ENCODE results near the gene CACNA1G.
A peak's percentile ranks its signal among the peaks of the same experiment; 100 is the strongest.

The CACNA1G gene

DNA sequence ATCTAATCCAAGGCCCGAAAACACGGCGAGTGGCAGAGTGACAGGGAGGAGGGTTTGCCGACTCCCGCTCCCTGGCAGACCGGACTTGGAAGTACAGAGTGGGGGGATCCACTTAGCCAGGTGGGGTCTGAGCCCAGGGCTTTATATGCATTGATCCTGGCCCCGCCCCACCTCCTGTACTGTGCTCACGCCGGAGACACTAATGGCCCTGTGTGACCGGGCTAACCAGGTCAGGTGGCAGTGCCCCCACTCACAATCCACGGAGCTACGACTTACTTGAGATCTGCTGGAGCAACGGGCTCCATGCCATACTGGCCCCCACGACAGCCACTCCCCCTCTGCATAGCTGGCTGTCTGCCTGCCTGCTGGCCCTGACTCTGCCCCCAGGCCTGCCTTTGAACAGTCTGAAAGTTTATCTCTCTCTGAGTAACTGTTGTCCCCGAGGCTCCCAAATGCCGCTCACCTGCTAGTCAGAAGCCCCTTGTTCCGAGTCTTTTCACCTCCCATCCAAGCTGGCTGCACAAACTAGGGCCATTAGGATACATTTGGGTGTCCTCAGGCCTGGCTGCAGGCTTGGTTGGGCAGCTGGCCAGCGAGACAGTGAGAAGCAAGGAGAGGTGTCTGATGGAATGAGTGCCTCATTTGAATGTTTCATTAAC lies 28.0 kb downstream of the CACNA1G start:
- no peak for DNase-seq (ENCODE audit: low read depth)

DNA sequence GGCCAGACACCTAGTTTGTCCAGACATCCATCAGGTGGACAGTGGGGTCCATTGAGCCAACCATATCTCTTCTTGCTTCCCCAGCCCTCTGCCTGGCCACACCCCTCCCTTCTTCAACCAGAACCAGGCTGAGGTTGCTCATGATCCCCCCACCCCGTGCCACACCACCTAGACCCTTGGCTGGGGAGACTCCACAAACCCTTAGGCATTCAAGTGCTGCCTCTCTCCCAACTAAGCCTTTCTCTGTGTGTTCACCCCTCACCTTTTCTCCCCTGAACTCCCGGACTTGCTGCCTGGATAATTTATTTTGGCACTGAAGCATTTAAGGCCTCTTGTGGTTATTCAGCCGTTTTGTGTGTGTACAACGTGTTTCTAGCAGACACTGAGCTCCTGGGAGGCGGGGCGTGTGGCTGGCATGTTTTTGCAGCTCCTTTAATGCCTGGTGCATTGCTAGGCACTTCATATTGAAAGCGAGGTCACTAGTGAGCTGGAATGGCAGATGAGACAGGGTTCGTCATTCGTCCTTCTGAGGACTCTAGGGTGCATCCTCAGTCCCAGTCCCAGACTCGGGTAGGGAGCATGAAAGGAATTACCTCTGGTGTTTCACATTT lies 28.7 kb downstream of the CACNA1G start:
- DNase-seq (ENCODE audit: low read depth), result peak; percentile 16

DNA sequence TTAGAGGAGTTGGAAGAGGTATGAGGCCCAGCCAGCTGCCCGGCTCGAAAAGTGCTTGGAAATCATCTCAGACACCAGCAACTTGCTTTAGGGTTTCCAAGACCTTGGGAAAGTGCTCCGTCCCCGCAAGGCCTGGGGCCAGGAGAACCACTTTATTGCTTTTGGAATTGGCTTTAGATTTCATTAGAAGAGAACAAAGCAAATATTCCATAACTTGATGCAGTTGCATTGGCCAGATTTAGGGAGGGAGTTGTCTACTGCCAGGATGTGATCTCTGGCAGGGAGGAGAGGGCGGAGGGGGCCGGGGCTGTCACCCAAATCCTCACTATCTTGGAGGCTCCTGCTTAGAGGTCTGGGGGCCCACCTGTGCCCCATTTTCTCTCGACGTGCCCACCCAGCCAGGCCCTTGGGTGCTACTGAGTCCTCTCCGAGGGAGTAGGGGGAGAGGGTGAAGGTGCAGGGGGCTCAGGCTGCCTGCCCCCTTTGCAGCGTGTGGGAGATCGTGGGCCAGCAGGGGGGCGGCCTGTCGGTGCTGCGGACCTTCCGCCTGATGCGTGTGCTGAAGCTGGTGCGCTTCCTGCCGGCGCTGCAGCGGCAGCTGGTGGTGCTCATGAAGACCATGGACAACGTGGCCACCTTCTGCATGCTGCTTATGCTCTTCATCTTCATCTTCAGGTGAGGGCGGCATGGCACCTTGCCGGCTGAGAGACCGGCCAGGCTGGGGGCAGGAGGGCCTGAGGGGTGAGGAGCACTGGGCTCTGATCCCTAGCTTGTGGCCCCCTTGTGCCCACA lies 30.6 kb downstream of the CACNA1G start:
- DNase-seq (ENCODE audit: low read depth), result no peak

DNA sequence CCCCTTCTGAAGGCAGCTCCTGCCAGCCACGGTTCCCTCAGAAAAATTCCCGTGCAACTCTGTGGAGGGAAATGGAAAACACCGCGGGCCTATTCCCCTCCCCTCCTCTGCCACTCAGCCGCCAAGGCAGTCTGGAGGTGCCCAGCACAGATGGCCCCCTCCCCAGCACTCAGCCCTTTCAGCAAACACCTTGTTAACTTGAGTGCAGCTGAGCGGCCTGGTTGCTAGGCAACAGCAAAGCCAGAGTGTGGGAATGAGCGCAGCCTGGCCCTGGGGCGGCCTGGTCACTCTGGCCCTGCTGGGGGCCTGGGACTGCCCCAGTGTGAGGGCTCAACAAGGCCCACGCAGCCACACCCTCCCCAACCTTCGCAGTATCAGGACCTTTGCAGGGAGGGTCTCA lies 32.8 kb downstream of the CACNA1G start:
- DNase-seq (ENCODE audit: low read depth), result no peak

DNA sequence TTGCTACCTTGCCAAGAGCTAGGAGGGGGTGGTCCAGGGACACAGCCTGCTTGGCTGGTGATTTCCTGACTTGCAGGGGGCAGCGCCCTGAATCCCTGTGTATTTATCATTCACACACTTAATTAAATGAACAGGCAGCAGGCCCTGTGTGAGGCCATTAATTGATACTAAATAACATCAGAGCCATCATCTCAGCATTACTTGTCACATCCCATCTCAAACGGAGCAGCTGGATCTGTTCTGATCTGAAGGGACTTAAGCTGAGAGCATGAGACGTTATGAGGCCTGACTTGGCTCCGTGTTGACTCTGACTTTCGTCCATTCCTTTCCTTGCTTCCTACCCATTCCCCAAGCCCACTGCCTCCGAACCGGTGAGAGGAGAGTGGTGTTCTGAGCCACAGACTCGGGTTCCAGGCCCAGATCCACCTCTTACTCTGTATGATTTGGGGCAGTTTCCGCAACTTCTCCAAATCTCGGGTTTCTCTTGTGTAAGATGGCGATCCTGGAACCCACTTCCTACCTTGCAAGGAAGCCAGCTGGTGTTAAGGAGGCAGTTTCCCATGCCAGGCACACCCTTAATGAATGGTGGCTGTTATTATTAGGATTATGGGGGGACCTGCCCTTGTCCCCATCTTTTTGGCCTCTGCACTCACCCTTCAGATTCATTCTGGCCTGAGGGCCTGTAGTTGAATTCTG lies 33.8 kb downstream of the CACNA1G start:
- DNase-seq (ENCODE audit: low read depth), result no peak

DNA sequence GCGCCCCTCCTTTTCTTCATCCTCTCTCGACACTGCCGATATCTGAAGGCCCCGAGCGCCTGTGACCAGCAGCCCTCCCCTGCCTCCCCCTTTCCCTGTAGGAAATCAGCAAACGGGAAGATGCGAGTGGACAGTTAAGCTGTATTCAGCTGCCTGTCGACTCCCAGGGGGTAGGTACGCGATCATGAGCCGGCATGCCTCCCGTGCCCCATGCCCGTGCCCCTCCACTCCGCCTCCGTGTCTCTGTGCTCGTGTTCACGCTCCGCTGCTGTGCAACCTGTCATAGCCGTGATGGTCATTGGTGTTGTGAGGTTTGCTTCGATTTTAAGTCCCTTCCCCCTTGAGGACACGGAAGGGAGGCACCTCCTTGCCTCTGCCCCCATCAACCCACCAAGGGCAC lies 34.4 kb downstream of the CACNA1G start:
- DNase-seq (ENCODE audit: low read depth), result no peak

DNA sequence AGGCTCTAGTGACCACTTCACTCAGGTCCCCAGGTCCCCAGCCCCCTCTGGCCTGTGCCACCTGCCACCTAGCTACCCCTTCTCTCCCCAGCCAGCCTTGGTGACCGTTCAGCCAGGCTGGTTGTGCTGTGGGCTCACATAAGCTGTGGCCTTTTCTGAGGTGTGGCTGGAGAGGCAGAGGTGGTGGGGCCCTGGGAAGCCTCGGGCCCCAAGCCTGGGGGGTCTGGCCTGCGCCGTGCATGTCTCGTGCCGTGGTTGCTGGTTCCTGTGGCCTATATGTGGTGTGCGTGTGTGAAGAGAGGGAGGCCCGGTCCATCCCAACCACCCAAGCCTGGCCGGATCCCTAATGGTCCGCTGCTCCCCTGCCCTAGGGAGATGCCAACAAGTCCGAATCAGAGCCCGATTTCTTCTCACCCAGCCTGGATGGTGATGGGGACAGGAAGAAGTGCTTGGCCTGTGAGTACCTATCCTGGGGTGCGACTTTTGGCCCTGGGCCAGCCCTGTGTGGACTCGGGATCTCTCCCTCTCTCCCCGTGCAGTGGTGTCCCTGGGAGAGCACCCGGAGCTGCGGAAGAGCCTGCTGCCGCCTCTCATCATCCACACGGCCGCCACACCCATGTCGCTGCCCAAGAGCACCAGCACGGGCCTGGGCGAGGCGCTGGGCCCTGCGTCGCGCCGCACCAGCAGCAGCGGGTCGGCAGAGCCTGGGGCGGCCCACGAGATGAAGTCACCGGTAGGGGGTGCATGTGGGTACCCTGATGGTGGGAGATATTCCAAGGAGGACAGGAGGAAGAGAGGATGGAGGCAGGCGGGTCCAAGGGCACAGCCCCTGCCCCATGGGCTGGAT lies 35.9 kb downstream of the CACNA1G start:
- DNase-seq (ENCODE audit: low read depth), result no peak

DNA sequence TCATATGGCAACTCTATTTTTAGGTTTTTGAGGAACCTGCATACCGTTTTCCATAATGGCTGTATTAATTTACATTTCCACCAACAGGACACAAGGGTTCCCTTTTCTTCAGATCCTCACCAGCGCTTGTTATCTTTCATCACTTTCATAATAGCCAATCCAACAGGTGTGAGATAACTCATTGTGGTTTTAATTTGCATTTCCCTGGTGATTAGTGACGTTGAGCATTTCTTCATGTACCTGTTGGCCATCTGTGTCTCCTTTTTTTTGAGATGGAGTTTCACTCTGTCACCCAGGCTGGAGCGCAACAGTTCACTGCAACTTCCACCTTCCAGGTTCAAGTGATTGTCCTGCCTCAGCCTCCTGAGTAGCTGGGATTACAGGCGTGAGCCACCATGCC lies 38.0 kb downstream of the CACNA1G start:
- no peak for DNase-seq (ENCODE audit: low read depth)

DNA sequence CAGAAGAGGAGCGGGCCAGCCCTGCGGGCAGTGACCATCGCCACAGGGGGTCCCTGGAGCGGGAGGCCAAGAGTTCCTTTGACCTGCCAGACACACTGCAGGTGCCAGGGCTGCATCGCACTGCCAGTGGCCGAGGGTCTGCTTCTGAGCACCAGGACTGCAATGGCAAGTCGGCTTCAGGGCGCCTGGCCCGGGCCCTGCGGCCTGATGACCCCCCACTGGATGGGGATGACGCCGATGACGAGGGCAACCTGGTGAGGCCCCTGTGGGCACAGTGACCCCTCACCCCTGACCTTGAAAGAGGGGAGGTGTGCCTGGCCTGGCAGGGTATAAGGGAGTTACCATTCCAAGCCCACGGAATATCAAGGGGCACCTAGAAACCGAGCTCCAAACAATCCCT lies 39.1 kb downstream of the CACNA1G start:
- DNase-seq (ENCODE audit: low read depth), result no peak

DNA sequence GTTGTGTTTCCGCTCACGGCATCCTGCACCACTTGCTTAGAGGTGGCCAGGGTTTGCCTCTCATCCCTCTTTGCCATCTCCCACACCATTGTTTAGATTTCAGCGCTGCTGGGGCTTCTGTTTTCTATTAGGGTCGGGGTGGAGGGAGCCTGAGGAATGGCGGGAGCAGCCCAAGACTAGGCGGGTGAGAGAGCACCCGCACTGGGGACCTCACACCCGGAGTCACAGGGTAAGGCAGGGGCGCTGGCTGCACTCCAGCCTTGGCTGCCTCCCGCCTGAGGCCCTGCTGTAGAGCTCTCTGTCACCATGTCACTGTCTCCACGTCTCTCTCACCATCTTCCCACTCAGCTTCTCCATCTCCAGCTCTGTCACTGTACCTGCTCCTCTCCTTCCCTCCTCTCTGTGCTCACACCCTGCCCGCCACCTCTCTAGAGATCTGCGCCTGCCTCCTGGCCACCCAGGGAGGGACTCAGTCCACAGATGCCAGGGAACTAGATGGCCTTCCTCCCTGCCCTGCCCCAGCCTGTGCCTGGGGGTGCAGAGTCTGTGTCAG lies 41.4 kb downstream of the CACNA1G start:
- no peak for DNase-seq (ENCODE audit: low read depth)

DNA sequence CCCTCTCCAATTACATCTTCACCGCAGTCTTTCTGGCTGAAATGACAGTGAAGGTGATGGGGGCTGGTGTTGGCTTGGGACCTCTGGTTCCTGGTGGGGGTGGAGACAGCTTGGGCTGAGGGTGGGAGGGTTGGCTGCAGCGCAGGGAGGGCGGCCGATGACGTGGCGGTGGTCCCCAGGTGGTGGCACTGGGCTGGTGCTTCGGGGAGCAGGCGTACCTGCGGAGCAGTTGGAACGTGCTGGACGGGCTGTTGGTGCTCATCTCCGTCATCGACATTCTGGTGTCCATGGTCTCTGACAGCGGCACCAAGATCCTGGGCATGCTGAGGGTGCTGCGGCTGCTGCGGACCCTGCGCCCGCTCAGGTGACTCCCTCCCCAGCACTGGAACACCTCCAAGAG lies 42.3 kb downstream of the CACNA1G start:
- DNase-seq (ENCODE audit: low read depth), result no peak

DNA sequence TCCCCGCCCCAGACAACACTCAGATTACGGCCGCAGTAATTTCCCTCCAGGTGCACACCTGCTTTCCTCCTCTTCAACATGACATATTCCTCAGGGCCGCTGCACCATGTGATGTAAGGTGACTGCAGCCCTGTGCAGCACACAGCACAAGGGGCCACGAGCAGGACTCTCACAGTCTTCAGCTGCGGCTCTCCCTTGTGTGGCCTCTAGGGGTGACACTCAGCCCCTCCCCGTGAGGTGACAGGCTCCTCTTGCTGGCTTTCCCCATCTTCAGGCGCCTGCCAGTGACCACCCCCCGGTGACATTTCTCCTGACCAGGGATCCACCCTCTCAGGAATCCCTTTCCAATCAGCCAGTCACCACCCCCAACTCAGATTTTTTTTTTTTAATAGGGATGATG lies 42.8 kb downstream of the CACNA1G start:
- DNase-seq (ENCODE audit: low read depth), result no peak

DNA sequence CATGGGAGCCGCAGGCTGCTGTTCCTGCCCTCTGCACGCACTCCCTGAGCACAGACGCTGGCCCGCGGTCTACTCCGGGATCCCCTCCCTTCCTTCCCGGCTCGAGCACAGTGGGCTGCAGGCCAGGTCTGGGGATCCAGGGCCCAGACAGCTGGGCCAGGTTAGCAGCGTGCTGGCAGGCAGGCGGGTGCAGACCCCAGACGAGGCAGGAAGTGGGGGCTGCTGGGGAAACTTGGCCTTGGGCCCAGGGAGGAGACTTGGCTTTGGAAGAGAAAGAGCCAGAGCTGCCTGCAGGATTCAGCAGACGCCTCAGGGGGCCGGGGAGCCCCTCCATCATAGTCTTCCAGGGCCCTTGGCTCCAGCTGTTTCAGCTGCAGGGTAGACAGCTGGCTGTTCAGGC lies 44.0 kb downstream of the CACNA1G start:
- DNase-seq (ENCODE audit: low read depth), result no peak

DNA sequence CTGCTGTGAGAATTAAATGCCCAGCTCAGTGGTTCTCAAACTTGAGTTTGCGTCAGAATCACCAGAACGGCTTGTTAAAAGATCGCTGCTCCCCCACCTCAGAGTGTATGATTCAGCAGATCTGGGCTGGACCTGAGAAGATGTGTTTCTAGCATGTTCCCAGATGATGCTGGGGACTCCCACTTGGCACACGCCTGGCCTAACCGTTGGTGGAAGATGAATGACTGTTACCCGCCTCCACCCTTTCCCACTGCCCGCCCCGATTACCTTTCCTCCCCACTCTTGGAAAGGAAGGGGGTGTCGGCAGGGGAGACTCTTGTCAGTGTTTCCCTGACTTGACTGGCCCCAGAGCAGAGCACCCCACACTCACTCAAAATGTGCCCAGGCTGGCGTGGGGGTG lies 44.9 kb downstream of the CACNA1G start:
- no peak for DNase-seq (ENCODE audit: low read depth)

DNA sequence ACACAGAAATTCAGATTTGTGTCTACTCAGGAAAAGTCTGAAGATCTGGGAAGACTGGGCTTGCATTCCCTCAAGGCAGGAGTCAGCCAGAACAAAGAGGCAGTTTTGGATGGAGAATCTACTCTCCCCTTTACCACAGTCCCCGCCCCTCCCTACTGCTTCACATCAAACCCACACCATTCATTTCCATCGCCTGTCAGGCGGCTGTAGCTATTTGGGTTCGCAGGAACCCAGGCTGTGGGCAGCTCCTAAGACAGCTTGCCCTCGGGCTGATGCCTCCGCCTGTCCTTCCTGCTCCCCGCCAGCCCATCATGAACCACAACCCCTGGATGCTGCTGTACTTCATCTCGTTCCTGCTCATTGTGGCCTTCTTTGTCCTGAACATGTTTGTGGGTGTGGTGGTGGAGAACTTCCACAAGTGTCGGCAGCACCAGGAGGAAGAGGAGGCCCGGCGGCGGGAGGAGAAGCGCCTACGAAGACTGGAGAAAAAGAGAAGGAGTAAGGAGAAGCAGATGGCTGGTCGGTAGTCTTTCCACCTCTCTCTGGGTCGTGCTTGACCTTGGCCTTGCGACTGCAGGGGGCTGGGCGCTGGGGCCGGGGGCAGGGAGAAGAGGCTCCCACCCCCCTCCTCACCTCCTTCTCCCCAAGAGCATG lies 47.1 kb downstream of the CACNA1G start:
- DNase-seq (ENCODE audit: low read depth), result no peak

DNA sequence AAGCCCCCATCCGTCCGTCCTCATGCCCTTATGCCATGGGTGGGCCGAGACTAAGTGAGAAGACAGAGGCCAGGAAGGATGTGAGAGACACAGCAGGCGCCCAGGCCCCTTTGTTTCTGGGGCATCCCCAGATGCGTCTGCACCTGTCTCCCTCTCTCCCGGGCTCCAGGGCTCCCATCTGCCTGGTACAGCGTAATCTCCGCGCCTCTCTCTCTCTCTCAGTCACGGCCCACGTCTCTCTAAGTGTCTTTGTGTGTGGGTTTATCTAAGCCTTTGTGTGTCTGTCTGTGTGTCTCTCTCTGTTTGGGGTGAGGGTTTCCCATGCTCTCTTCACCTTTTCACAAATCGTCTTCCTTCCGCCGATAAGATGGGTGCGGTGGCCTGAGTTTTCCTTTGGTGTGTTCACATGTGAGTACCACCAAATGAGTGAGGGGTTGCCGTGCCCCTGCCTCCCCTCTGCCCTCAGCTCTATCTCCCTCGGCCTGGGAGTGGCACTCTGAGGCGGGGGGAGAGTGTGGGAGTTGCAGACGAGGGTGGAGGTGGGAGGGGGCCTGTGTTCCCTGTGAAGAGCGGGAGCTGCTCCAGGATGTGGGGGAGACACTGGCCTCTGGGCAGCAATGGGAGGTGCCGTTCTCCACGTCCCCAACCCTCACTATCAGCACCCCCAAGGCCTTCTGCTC lies 48.3 kb downstream of the CACNA1G start:
- no peak for DNase-seq (ENCODE audit: low read depth)

DNA sequence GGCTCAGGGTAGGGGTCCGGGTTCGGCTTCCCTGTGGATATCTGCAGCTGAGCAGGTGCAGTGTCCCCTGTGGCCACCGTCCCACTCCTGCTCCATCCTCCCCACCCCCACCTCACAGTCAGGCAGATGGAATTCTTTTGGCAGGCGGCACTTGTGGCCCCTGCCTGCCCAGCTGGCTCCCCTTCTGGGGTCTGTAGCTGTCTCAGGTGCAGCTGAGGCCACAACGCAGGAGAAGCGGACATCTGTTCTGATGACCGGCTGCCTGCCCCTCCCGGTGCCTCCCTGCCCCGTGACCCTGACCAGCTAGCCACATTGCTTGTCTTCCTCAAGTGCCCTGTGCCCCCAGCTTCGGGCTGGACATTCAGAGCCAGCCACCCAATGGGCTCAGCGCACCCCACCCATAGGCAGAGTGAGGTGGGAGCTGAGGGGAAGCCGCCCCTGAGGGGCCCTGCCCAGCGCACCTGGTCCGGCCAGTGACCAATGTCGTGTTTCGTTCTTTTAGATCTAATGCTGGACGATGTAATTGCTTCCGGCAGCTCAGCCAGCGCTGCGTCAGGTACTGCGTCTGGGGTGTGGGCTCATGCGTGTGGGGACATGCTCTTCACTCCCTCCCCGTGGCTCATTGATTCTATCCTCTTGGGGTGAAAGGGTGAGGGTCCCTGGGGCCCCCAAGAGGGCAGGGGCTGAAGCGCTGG lies 49.0 kb downstream of the CACNA1G start:
- DNase-seq (ENCODE audit: low read depth), result no peak

DNA sequence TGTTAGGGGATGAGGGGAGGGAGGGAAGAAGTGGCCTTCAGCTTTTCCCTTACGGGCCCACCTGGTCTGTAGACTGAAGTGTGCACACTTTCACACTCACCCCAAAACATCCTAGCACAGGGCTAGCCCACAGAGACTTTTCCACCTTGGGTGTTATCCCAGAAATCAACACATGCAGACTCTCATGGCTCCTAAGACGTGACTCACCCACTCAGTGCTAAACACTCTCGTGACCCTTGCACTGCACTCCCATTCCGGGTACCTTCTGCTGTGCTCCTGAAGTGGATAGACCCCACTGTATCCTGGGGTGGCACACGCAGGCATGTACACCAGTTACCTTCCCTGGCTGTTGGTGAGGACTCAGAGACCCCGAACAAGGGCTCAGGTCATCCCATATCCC lies 51.1 kb downstream of the CACNA1G start:
- DNase-seq (ENCODE audit: low read depth), result no peak

DNA sequence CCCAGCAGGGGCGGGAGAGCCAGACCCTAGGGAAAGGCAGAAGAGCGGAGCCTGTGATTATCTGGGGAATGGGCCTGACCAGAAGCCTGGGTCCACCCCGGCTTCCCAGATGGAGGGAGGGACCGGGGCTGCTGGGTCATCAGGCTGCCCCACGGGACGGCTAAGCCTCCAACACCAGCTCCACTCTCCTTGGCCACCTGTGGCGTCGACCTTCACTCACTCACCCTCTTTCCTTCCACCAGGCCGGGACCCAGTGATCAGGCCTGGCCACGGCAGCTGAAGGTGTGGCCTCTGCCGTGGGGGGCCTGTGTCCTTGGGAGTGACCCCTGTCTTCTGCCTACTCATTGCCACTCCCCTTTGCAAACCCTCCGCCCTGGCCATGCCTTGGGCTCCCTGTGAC lies 51.8 kb downstream of the CACNA1G start:
- DNase-seq (ENCODE audit: low read depth), result no peak
